ENCODE measurements around the gene FAM185A.
"Not testable (repeated sequence)": the region's sequence is repeated elsewhere in the genome, so short reads cannot be mapped to it uniquely, and the experiment has no call there.

The FAM185A gene

DNA sequence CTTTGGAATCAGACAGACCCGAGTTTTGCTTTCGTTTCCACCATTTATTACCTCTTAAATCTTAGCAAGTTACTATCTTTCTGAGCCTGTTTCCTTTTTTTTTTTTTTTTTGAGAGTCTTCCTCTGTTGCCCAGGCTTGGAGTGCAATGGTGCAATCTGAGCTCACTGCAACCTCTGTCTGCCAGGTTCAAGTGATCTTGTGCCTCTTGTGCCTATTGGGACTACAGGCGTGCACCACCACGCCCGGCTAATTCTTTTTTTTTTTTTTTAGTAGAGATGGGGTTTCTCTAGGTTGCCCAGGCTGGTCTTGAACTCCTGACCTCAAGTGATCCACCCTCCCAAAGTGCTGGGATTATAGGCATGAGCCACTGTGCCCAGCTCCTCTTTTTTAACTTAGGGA lies 84.5 kb downstream of the FAM185A start:
- no peak for DNase-seq

DNA sequence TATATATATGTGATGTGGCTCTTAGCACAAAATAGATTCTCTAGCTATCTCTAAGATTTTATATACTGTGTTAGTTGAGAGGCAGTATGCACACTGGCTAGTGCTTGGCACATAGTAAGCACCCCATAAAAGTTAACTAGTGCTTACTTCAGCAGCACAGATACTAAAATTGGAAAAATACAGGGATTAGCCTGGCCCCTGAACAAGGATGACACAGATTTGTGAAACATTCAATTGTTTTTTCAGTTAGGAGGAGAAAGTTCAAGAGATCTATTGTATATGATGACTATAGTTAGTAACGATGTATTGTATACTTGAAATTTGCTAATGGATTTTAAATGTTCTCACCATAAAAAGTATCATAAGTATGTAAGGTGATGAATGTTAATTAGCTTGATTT lies 85.7 kb downstream of the FAM185A start:
- no peak for DNase-seq

DNA sequence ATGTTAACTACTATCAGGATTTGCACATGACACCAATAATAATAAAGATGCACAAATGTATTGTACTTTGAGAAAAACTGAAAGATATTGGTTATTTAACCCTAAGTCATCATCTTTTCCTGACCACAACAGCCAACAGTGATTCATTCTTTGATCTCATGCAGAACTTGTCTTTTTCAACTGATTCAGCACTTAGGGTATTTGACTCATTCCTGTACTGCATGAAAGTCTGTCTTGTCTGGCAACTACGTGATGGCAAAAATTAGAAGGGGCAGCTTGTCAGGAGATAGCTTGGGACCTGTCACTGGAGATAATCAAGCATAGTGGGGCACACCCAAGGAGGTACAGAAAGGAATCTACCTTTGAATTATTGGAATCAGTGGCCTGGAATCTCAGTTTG lies 86.2 kb downstream of the FAM185A start:
- peak; percentile 90 for DNase-seq

DNA sequence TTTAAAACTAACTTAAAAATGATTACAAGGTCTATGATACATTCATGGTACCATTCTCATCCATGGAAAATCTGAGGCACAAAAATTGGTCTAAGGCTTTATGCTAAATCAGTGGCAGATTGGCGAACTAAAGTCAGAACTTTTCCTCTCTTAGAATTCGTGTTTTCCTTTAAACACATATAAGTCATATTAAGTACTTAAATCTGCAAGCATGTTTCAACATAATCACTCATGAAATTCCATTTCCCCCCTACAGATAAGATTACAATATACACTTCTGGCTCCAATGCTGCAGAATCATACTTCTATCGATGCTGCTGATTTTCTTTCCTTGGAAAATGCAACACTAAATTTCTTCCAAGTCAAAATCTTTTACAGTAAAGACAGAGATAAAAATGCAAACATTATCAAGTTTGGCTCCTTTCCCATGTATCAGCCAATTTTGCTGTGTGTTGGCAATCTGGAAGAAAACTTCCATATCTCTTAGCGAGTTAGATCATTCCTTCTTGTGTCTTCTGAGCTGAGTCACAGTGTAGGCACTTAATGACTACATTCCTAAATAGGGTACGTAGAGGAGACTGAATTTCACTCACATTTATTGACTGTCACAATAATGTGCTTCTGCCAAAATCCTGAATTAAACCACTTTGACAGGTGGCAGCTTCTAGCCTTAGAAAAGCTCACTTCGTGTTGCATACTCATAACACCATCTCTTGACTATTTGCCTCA lies 87.6 kb downstream of the FAM185A start:
- DNase-seq: no peak

DNA sequence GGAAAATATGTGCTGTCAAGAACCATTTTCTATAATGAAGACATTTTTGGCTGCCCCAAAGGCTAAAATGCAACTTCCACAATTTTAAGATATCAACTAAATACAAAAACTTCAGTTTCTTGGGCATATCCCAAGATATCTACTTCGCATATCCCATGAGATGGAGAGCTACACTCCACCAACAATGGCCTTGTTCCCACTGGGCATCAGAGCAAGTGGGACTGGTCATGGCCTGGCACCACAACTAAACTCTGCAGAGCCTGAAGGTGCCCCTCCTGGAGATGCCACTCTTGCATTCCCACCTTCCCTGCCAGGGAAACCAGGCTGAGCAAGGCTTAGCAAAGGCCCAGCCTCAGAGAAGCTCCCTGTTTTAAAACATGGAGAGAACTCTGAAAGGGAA lies 88.2 kb downstream of the FAM185A start:
- no peak for DNase-seq

DNA sequence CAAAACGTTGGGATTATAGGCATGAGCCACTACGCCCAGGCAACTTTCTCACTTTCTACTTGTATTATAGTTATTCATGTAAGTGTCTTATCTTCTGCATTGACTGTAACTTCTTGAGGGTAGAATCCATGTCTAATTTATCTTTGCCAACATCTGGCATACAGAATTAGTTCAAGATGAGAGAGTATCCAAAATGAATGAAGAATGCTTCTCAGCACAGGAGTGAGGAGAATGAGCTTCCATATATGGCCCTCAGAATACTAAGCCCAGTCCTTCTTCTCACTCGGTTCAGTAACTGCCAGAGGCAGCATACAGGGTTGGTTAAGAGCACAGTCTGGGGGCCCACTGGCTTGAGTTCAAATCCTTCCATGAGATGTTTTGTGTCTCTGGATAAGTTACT lies 89.0 kb downstream of the FAM185A start:
- DNase-seq: no peak

DNA sequence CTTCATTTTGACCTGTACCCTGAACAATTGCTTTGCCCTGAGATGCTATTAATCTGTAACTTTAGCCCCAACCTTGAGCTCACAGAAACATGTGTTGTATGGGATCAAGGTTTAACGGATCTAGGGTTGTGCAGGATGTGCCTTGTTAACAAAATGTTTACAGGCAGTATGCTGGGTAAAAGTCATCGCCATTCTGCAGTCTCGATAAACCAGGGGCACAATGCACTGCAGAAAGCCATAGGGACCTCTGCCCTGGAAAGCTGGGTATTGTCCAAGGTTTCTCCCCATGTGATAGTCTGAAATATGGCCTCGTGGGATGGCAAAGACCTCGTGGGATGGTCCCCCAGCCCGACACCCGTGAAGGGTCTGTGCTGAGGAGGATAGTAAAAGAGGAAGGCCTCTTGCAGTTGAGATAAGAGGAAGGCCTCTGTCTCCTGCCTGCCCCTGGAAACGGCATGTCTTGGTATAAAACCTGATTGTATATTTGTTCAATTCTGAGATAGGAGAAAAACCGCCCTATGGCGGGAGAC lies 89.8 kb downstream of the FAM185A start:
- DNase-seq: not testable (repeated sequence)

DNA sequence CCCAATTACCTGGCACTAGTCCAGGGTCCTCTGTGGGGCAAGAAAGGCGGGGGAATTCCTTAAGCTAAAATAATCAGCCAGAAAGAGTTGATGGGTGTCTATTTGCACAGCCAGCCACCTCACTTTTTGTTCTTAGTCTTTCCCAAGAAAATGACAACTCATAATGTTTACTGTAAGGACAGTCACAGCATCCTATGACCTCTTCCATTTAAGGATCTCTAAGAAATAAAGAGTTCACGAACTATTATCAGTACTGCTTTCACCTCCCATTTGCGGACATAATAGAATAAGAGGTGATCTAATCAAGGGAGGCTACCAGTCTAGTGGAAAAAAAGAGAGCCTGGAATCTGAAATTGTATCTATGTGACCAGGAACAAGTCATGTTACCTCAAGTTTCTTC lies 91.6 kb downstream of the FAM185A start:
- DNase-seq: no peak

DNA sequence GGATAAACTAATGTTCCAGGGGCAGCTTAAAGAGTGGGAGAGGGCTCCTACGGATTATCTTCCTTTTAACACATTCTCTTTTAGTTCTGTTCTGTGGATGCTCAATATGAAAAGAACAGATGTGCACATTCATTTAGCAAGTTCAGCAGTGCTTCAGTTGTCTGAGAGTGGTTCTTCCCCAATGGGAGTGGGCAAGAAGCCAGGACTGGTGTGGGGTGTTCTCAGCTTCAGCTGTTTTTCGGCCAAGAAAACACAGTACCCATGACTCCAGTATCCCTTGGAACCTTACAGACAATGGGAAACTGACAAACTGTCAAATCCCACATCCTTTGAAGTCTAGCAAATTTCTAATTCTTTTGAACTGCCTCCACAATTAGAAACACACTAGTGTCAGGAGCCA lies 92.5 kb downstream of the FAM185A start:
- DNase-seq: no peak

DNA sequence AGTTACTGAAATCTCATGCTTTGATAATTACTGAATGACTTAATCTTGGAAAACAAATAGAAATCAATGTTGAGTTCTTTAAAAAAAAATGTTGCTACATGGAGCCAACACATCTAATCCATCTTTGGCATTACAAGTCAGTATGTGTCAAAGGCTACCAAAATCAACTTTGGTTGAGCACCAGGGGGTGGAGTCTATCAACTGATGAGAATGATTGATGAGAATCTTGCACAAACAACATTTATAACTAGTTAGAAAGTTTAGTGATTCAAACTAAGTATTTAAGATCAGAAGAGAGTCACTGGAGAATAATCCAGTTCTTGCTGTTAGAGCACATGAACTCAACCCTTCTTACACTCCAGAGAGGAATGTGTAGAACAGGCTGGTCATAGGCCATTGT lies 93.5 kb downstream of the FAM185A start:
- no peak for DNase-seq

DNA sequence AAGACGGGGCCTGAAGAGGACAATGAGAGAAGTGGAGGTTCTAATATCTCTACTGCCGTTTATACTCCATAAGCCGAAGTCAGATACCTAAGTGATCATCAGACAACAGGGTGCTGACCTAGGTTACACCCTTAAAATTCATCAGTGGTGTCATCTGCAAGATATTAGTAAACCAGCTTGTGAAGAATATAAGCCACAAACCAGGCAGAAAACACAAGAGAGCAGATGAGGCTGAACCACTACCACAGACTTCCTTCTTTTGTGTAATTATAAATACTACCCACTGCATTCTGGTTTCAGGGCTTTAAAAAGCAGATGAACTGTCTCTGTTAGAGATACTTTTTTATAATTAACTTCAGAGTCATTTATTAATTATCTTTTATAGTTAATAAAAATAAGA lies 95.1 kb downstream of the FAM185A start:
- peak; percentile 46 for DNase-seq

DNA sequence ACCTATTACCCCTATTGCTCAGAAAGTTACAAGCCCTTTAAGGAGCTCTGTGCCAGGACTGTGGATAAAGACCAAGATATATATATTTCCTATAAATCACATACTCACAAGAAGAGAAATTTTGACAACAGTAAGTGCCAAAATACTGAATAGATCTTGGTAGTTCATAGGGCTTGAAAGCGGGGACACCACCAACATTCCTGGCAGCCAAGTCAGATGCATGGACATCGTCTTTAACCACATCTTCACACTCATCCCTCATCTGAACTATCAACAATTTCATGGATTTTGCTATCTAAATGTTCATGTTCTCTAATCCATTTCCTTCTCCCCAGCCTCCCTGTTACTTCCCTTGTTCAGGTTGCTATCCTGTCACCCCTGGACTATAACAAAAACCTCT lies 96.5 kb downstream of the FAM185A start:
- DNase-seq: no peak

DNA sequence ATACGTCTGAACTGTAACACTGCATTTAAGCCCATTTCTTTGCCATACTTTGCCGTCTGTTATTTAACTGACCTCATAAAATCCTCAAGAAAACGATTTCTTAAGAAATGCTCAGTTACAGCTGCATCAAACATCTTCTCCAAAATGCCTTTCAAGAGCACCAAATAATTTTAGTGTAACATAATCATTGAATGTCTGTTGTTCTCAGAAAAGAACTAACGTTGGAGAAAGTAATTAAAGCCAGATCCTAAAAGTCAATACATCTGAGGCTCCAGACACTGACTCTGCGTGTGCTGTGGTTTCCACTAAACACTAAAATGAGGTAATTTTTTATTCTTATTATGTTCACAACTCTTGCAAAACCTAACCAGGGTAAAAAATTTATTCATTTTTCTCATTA lies 100.3 kb downstream of the FAM185A start:
- no peak for DNase-seq

DNA sequence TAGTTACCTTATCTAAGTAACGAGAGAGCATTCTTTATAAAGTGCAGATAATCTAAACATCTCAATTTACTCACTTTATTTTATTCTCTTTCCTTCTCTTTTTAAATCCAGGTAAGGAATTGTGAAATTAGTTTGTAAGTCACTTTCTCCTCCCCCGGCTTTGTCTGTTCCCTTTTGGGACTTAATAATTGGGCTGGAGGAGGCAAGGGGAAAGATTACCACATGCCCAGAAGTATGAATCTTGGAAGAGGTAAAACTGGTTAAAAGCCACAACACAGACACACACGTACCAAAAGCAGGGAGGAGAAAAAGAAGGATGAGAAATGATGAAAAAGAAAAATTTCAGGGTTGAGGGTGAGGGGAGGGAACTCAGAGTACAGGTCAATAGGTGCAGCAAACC lies 100.7 kb downstream of the FAM185A start:
- DNase-seq: no peak

DNA sequence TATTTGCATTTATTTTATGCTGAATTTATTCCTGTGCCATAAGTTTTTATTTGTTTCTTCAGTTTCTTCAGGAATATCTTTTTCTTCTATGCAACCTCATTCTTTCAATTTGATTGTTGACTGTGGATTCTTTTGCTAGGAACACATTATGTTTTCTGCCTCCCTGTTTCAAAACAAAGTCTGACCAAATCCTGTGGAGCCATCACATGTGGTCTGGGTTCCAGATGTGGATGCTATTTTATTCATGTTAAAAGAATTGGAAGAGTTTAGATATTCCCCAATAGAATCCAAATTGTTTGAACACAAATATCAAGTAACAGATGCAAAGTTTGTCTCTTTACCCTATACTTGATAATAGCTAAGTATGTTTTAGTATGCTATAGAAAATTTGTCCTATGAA lies 107.2 kb downstream of the FAM185A start:
- no peak for DNase-seq

Measured in activated CD4-positive, alpha-beta T cell treated with anti-CD3 and anti-CD28 coated beads, Interleukin-2, amount 50 U/mL, for 16 hours (primary cell).